Tibial nerve (tissue), 4 donors: Measurements from ENCODE around the gene PFDN1. TPM values are rescaled to one million over a fixed set of nuclear protein-coding genes. Genes with fewer than 3 reads are reported as not detected.

Source experiments
- DNase-seq, 2 donors: peaks; one replicate each; pipeline ENCODE4 v3.0.0-alpha.2; 2019; ENCODE audit warnings: low spot score in 2 of 2
- H3K27ac ChIP-seq, 4 donors: fragments of 200-600 bp; sonication (generic) in 3 of 4; one replicate each; pipeline ENCODE4 v1.5.1; 2017 to 2019; ENCODE audit warnings: mild to moderate bottlenecking in 1 of 4
- H3K27me3 ChIP-seq, 2 donors: fragments of 200-600 bp; sonication (generic) in 1 of 2; one replicate each; pipeline versions ENCODE4 v1.5.1 to v1.6.0; 2017 to 2019
- H3K36me3 ChIP-seq, 3 donors: fragments of 200-600 bp; sonication (generic); one replicate each; pipeline ENCODE4 v1.5.1; 2018 to 2019
- H3K4me1 ChIP-seq, 4 donors: fragments of 200-600 bp; sonication (generic) in 3 of 4; one replicate each; pipeline ENCODE4 v1.5.1; 2017 to 2019
- H3K4me3 ChIP-seq, 4 donors: fragments of 200-600 bp; sonication (generic) in 3 of 4; one replicate each; pipeline ENCODE4 v1.5.1; 2017 to 2019; ENCODE audit warnings: mild to moderate bottlenecking in 1 of 4, moderate library complexity in 1 of 4
- H3K9me3 ChIP-seq, 4 donors: fragments of 200-600 bp; sonication (generic) in 3 of 4; one replicate each; pipeline ENCODE4 v1.5.1; 2017 to 2019
- EP300 ChIP-seq, 2 donors: sonication (generic); formaldehyde crosslinking; IDR thresholded peaks; one replicate each; pipeline ENCODE4 v1.6.1; 2017; ENCODE audit warnings: antibody characterized with exemption in 2 of 2, mild to moderate bottlenecking in 1 of 2
- POLR2A ChIP-seq, 2 donors: fragments of 450-650 bp; IDR thresholded peaks; one replicate each; pipeline ENCODE4 v1.6.1; 2017; ENCODE audit warnings: antibody characterized with exemption in 2 of 2, mild to moderate bottlenecking in 2 of 2, moderate library complexity in 2 of 2
- WGBS, 2 donors: methylation state at CpG; one replicate each; pipeline ENCODE4 v1.1.5; 2018; 5-methylcytosine and 5-hydroxymethylcytosine counted together
- total RNA-seq, 4 donors: library from RNA; depleted of rRNA; stranded (reverse); fragments of >200 nt; gene quantifications; one replicate each; pipeline ENCODE4 v1.1.0, GENCODE V29; 2016
- TF ChIP-seq, protein P1 (sequence below), 5 experiments: fragments of 200-600 bp in 3 of 5; fragments of 450-650 bp in 2 of 5; sonication (generic) in 3 of 5; IDR thresholded peaks; one replicate each; pipeline ENCODE4 v1.5.1; 2016 to 2019; ENCODE audit warnings: antibody characterized with exemption in 5 of 5, mild to moderate bottlenecking in 3 of 5, moderate library complexity in 2 of 5

The PFDN1 gene
- total RNA-seq, 4 donors from 2014 or later = 98.2 to 146 (median 109) TPM

DNA sequence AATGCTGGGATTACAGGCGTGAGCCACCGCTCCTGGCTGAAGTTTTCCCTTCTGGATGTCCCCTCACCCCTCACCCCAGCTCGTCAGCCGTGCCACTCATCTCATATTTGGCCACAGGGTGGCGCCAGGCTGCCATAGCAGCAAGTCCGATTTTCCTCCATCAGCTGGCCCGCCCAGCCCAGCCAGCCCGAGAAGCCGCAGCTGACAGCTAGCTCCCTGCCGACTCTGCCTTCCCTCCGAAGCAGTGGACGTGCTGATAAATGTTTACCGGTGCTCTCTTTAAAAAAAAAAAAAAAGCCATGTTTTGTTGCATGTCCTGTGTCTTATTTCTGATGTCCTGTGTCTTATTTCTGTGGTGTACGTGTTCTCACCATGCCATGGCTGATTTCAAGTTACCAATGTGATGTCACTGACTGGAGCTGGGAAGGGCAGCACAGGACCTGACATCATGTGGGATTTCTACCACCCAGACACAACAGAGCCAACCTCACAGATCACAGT is 58.3 kb downstream of the PFDN1 start:
- peak overlapping the region in 1 of 4 donors; percentile 62 for H3K27ac ChIP-seq
- WGBS, 2 donors = 10 to 14% methylated on average over 14 of the region's 14 CpGs

DNA sequence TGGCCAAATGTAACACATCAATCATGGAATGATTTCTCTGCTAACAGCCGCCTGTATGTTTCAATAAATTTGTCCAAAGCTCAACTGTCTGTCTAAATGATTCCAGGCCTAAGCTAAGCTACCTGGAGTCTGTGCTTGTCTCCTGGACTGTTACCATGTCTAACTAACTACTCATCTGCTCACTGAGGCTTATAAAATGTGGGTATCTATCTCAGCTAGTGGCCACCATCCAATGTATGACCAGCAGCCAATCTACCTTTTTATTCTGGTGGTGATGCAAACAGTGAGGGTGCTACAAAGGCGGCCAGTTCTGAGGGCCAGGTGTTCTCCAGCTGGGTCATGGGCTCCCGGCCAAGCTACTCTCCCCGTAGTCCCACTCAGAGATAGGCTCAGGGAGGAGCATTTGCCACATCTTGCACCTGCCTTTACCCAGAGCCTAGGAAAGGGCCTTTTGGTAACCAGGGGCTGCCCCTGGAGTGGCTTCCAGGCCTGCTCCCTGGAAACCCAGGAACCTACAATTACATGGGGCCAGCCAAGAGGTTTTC is 59.1 kb downstream of the PFDN1 start:
- Histone ChIP-seq H3K4me1 (peaks cover 0 to 63% (median 38%) of the 10 kb centered on the region in 4 donors), H3K9me3 (no peaks in the 10 kb centered on the region), H3K4me3 (no peak overlapping the region), H3K27ac (peak overlapping the region in 1 of 4 donors; percentile 62), H3K36me3 (peaks cover 0 to 16% (median 0%) of the 10 kb centered on the region in 3 donors), H3K27me3 (no peaks in the 10 kb centered on the region)
- no peak for TF ChIP-seq EP300 (IDR thresholded peaks at IDR 0.05)
- TF ChIP-seq, protein P1, sequence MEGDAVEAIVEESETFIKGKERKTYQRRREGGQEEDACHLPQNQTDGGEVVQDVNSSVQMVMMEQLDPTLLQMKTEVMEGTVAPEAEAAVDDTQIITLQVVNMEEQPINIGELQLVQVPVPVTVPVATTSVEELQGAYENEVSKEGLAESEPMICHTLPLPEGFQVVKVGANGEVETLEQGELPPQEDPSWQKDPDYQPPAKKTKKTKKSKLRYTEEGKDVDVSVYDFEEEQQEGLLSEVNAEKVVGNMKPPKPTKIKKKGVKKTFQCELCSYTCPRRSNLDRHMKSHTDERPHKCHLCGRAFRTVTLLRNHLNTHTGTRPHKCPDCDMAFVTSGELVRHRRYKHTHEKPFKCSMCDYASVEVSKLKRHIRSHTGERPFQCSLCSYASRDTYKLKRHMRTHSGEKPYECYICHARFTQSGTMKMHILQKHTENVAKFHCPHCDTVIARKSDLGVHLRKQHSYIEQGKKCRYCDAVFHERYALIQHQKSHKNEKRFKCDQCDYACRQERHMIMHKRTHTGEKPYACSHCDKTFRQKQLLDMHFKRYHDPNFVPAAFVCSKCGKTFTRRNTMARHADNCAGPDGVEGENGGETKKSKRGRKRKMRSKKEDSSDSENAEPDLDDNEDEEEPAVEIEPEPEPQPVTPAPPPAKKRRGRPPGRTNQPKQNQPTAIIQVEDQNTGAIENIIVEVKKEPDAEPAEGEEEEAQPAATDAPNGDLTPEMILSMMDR (IDR thresholded peaks at IDR 0.05) = no peak
- TF ChIP-seq POLR2A (IDR thresholded peaks at IDR 0.05) = no peak
- DNase-seq = no peak
- 75 to 84% methylated on average over 4 of the region's 4 CpGs for WGBS, 2 donors

More for the DNA sequence above, 58.3 kb downstream of the PFDN1 start:
- H3K9me3 ChIP-seq = no peaks in the 10 kb centered on the region
- no peak overlapping the region for H3K4me3 ChIP-seq
- H3K27me3 ChIP-seq = no peaks in the 10 kb centered on the region
- DNase-seq = peak; percentile 87 to 91
- H3K4me1 ChIP-seq = peaks cover 0 to 63% (median 38%) of the 10 kb centered on the region in 4 donors
- H3K36me3 ChIP-seq = peaks cover 0 to 21% (median 0%) of the 10 kb centered on the region in 3 donors
- peak in 1 of 2 donors; percentile 67 for TF ChIP-seq EP300 (IDR thresholded peaks at IDR 0.05)
- TF ChIP-seq, protein P1 (IDR thresholded peaks at IDR 0.05) = peak; percentile 80 to 96 (median 90)
- TF ChIP-seq POLR2A (IDR thresholded peaks at IDR 0.05) = no peak

DNA sequence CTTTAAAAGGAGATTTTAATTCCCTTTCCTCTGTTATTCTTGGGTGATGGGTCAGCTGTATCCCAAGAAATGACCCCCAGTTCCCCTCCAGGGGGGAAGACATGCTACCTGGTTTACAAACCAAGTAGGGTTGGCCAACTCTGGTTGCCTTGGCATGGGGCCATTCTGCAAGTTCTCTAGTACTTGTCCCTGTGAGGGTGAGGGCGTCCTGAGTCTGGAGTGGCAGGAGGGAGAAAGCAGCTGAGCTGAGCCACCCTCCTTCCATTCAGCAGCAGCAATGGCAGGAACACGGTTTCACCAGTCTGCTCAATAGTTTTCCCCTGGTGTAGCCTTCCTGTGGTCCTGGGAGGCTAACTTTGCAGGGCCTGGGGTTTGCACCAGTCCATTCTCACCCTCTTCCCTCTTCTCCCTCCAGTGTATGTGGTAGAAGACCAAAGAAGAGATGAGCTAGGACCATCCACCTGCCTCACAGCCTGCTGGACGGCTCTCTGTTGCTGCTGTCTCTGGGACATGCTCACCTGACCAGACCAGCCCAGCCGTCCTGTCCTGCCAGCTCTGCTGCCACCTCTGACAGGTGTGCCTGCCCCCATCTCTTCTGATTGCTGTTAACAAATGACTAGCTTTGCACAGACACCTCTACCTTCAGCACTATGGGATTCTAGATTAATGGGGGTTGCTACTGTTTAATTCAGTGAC is 59.9 kb downstream of the PFDN1 start:
- no peaks in the 10 kb centered on the region for H3K27me3 ChIP-seq
- no peak overlapping the region for H3K4me3 ChIP-seq
- no peaks in the 10 kb centered on the region for H3K9me3 ChIP-seq
- DNase-seq = no peak
- H3K4me1 ChIP-seq = peaks cover 0 to 63% (median 38%) of the 10 kb centered on the region in 4 donors
- peaks cover 0 to 16% (median 0%) of the 10 kb centered on the region in 3 donors for H3K36me3 ChIP-seq
- TF ChIP-seq, protein P1 (IDR thresholded peaks at IDR 0.05) = no peak
- TF ChIP-seq POLR2A (IDR thresholded peaks at IDR 0.05) (no peak), EP300 (IDR thresholded peaks at IDR 0.05) (no peak)
- WGBS, 2 donors = 74 to 78% methylated on average over 4 of the region's 4 CpGs
- no peak overlapping the region for H3K27ac ChIP-seq

DNA sequence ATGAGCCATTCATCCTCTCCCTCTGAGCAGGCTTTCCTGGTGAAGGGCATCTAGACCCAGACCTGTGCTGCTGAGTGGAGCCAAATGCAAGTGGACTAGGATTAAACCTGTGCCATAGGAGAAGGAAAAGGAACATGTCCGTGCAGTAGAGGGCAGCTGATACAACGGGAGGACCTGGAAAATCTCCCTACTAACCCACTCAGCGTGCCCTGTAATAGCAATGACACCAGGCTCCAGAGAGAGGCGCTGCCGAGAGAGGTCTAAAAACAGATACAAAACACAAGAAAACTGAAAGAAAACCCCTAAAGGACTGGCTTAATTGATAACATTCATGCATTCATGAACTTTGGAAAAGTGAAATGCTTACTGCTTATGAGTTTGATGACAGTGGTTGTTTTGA is 60.8 kb downstream of the PFDN1 start:
- peaks cover 0 to 63% (median 38%) of the 10 kb centered on the region in 4 donors for H3K4me1 ChIP-seq

More for the DNA sequence above, 60.8 kb downstream of the PFDN1 start:
- Histone ChIP-seq H3K4me3 (no peak overlapping the region), H3K27me3 (no peaks in the 10 kb centered on the region), H3K36me3 (peaks cover 0 to 21% (median 0%) of the 10 kb centered on the region in 3 donors), H3K9me3 (no peaks in the 10 kb centered on the region), H3K27ac (peak overlapping the region in 3 of 4 donors; percentile 19 to 57 (median 53))
- no peak for TF ChIP-seq EP300 (IDR thresholded peaks at IDR 0.05)
- no peak for TF ChIP-seq POLR2A (IDR thresholded peaks at IDR 0.05)
- TF ChIP-seq, protein P1 (IDR thresholded peaks at IDR 0.05) = no peak
- WGBS, 2 donors = 63 to 67% methylated on average over 5 of the region's 5 CpGs
- DNase-seq = no peak
